ENCODE measurements around the gene PCNX4. TPM values are rescaled to one million over a fixed set of nuclear protein-coding genes. Genes with fewer than 3 reads are reported as not detected.

PCNX4 gene
- total RNA-seq, 1 donor from 2014 or later: 80.6 TPM

DNA sequence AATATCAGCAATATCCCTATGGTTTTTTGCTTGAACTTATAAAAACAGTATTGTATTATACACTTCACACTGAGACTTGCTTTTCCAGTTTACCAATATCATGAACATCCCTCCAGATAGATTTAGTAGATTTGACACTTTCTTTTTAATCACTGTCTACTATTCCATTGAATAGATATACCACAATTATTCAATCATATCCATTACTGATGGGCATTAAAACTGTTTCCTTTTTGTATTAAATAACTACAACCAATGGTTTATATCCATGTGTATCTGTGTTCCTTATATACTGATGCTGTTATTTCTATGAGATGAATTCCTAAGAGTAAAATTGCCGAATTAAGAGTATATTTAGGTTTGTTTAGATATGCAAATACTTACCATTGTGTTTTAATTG is 86.4 kb downstream of the PCNX4 start:
- Mint-ChIP-seq H3K4me1 (ENCODE audit: low read depth, unreplicated experiment) (no peaks in the 10 kb centered on the region), H3K4me3 (ENCODE audit: unreplicated experiment) (no peak overlapping the region)

DNA sequence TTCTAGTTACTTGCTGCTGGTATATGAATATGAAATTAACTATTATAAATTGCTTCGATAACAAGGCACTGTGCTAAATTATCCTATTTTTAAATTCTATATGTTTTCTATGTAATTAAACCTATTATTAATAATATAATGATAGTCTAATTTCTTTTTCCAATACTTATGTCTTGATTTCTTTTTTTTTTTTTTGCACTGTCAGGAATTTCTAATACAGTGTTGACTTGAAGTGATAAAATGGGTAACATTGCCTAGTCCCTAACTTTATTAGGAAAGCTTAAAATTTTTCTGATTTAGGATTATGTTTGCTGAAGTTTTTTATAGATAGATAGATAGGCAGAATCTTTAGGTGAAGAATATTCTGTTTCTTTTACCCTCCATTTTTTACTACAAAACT is 87.1 kb downstream of the PCNX4 start:
- DNase-seq: no peak
- Mint-ChIP-seq H3K27ac (ENCODE audit: unreplicated experiment) (no peak overlapping the region), H3K36me3 (ENCODE audit: unreplicated experiment) (no peaks in the 10 kb centered on the region), H3K9me3 (ENCODE audit: unreplicated experiment) (no peaks in the 10 kb centered on the region), H3K27me3 (ENCODE audit: unreplicated experiment) (peaks cover 5% of the 10 kb centered on the region), H3K4me3 (ENCODE audit: unreplicated experiment) (no peak overlapping the region), H3K4me1 (ENCODE audit: low read depth, unreplicated experiment) (no peaks in the 10 kb centered on the region)
- TF ChIP-seq, protein P1, sequence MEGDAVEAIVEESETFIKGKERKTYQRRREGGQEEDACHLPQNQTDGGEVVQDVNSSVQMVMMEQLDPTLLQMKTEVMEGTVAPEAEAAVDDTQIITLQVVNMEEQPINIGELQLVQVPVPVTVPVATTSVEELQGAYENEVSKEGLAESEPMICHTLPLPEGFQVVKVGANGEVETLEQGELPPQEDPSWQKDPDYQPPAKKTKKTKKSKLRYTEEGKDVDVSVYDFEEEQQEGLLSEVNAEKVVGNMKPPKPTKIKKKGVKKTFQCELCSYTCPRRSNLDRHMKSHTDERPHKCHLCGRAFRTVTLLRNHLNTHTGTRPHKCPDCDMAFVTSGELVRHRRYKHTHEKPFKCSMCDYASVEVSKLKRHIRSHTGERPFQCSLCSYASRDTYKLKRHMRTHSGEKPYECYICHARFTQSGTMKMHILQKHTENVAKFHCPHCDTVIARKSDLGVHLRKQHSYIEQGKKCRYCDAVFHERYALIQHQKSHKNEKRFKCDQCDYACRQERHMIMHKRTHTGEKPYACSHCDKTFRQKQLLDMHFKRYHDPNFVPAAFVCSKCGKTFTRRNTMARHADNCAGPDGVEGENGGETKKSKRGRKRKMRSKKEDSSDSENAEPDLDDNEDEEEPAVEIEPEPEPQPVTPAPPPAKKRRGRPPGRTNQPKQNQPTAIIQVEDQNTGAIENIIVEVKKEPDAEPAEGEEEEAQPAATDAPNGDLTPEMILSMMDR (IDR thresholded peaks at IDR 0.05; ENCODE audit: partially characterized antibody, unreplicated experiment): no peak

More for the DNA sequence above, 86.4 kb downstream of the PCNX4 start:
- Mint-ChIP-seq H3K27ac (ENCODE audit: unreplicated experiment) (no peak overlapping the region), H3K27me3 (ENCODE audit: unreplicated experiment) (peaks cover 5% of the 10 kb centered on the region), H3K9me3 (ENCODE audit: unreplicated experiment) (no peaks in the 10 kb centered on the region), H3K36me3 (ENCODE audit: unreplicated experiment) (no peaks in the 10 kb centered on the region)
- TF ChIP-seq, protein P1 (IDR thresholded peaks at IDR 0.05; ENCODE audit: partially characterized antibody, unreplicated experiment): no peak
- no peak for DNase-seq

DNA sequence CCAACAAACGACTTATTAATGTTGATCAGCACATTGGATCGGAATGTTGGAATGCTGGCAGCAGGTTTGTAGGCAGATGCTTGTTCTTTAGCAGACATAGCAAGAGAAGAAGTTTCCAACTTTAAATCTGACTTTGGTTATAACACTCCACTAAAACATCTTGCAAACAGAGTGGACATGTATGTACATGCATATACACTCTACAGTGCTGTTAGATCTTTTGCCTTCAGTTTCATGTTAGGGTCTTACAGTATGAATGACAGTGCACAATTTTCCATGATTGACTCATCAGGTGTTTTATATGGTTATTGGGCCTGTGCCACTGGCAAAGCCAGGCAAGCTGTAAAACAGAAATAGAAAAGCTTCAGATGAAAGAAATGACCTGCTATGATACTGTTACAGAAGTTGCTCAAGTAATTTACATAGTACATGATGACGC is 87.7 kb downstream of the PCNX4 start:
- peaks cover 5% of the 10 kb centered on the region for H3K27me3 Mint-ChIP-seq (ENCODE audit: unreplicated experiment)
- H3K36me3 Mint-ChIP-seq (ENCODE audit: unreplicated experiment): no peaks in the 10 kb centered on the region
- no peak overlapping the region for H3K4me3 Mint-ChIP-seq (ENCODE audit: unreplicated experiment)
- H3K27ac Mint-ChIP-seq (ENCODE audit: unreplicated experiment): no peak overlapping the region
- TF ChIP-seq, protein P1 (IDR thresholded peaks at IDR 0.05; ENCODE audit: partially characterized antibody, unreplicated experiment): no peak
- H3K9me3 Mint-ChIP-seq (ENCODE audit: unreplicated experiment): no peaks in the 10 kb centered on the region
- DNase-seq: no peak
- no peaks in the 10 kb centered on the region for H3K4me1 Mint-ChIP-seq (ENCODE audit: low read depth, unreplicated experiment)

DNA sequence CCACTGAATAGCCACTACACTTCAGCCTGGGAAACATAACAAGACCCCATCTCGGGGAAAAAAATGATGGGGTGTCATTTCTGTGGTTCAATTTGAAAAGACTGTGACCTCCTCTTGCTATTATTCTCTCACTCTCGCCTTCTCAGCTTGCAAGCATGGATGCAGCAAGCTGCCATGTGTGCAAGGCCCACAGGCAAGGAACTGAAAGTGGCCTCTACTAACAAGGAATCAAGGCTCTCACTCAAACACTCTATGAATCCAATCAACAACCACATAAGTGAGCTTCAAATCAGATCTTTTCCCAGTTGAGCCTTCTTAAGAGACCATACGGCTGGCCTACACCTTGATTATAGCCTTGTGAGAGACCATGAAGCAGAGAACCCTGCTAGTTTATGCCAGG is 91.4 kb downstream of the PCNX4 start:
- TF ChIP-seq, protein P1 (IDR thresholded peaks at IDR 0.05; ENCODE audit: partially characterized antibody, unreplicated experiment): no peak
- no peak for DNase-seq

DNA sequence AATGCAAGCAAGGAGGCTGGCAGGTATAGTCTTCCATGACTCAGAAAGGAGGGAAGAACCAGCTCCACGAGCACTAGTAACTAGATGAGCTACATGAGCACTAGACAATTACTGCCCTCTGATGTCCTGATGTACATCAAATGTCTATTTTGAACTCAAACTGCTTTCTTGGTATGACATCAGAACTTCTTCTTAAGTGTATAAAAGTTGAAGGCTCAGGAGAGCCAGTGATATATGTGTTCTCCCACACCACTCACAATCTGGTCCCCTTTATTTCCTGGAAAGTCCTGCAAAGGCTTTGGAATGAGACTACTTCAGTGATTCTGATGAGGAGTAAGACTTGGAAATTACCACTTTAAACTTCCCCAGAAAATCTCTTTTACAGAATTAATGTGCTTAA is 92.0 kb downstream of the PCNX4 start:
- DNase-seq: no peak
- TF ChIP-seq, protein P1 (IDR thresholded peaks at IDR 0.05; ENCODE audit: partially characterized antibody, unreplicated experiment): no peak
- no peak overlapping the region for H3K27ac Mint-ChIP-seq (ENCODE audit: unreplicated experiment)
- no peaks in the 10 kb centered on the region for H3K27me3 Mint-ChIP-seq (ENCODE audit: unreplicated experiment)
- no peaks in the 10 kb centered on the region for H3K36me3 Mint-ChIP-seq (ENCODE audit: unreplicated experiment)
- H3K4me1 Mint-ChIP-seq (ENCODE audit: low read depth, unreplicated experiment): no peaks in the 10 kb centered on the region
- H3K4me3 Mint-ChIP-seq (ENCODE audit: unreplicated experiment): no peak overlapping the region
- H3K9me3 Mint-ChIP-seq (ENCODE audit: unreplicated experiment): no peaks in the 10 kb centered on the region

More for the DNA sequence above, 91.4 kb downstream of the PCNX4 start:
- Mint-ChIP-seq H3K27ac (ENCODE audit: unreplicated experiment) (no peak overlapping the region), H3K4me1 (ENCODE audit: low read depth, unreplicated experiment) (no peaks in the 10 kb centered on the region), H3K36me3 (ENCODE audit: unreplicated experiment) (no peaks in the 10 kb centered on the region), H3K9me3 (ENCODE audit: unreplicated experiment) (no peaks in the 10 kb centered on the region), H3K4me3 (ENCODE audit: unreplicated experiment) (no peak overlapping the region), H3K27me3 (ENCODE audit: unreplicated experiment) (no peaks in the 10 kb centered on the region)

Measured in glutamatergic neuron (in vitro differentiated cells).